K562 (cell line): Measurements from ENCODE around the gene ADGRD1. TPM values are rescaled to one million over a fixed set of nuclear protein-coding genes. Genes with fewer than 3 reads are reported as not detected.

Experiments used
- CBFA2T2 ChIP-seq: fragments of 450-650 bp; conservative IDR thresholded peaks from 2 replicates; pipeline ENCODE4 v1.6.1; 2017; ENCODE audit warnings: mild to moderate bottlenecking
- DDX20 ChIP-seq: fragments of 450-650 bp; IDR thresholded peaks from 2 replicates; pipeline ENCODE4 v1.6.1; 2016; ENCODE audit warnings: missing genetic modification characterization, low read depth, mild to moderate bottlenecking, missing compliant biosample characterization, moderate library complexity
- HDAC3 ChIP-seq: fragments of 450-650 bp; IDR thresholded peaks from 2 replicates; pipeline ENCODE4 v1.6.1; 2018; ENCODE audit warnings: borderline replicate concordance, mild to moderate bottlenecking, moderate library complexity; ENCODE audit not compliant: partially characterized antibody
- KLF13 ChIP-seq: fragments of 450-650 bp; IDR thresholded peaks from 2 replicates; pipeline ENCODE4 v1.6.1; 2016; ENCODE audit warnings: missing genetic modification characterization, low read depth, mild to moderate bottlenecking, missing compliant biosample characterization, moderate library complexity, borderline replicate concordance
- KLF16 ChIP-seq: IDR thresholded peaks from 2 replicates; pipeline ENCODE4 v1.6.1; 2016; ENCODE audit warnings: antibody characterized with exemption
- MAZ ChIP-seq, 2 experiments: fragments of 450-650 bp in 1 of 2; sonication (generic) in 1 of 2; formaldehyde crosslinking; IDR thresholded peaks in 1 of 2; conservative IDR thresholded peaks in 1 of 2; 2 replicates each; pipeline versions ENCODE4 v1.4.0 to v1.5.0; 2020; ENCODE audit warnings: mild to moderate bottlenecking in 1 of 2, missing genetic modification reagents in 1 of 2
- PBX2 ChIP-seq, 2 experiments: IDR thresholded peaks in 1 of 2; conservative IDR thresholded peaks in 1 of 2; 2 replicates each; pipeline ENCODE4 v1.6.1; 2016; ENCODE audit warnings: low read depth in 2 of 2, mild to moderate bottlenecking in 1 of 2, missing compliant biosample characterization in 1 of 2, missing genetic modification characterization in 1 of 2, moderate library complexity in 1 of 2
- PML ChIP-seq: IDR thresholded peaks from 2 replicates; pipeline ENCODE4 v1.6.1; 2012; ENCODE audit warnings: low read length, inconsistent platforms
- SMARCA4 ChIP-seq: fragments of 450-650 bp; IDR thresholded peaks from 2 replicates; pipeline ENCODE4 v1.6.1; 2016
- polyA plus RNA-seq, 8 experiments: library from polyadenylated mRNA; depleted of rRNA in 4 of 8; stranded (reverse) in 5 of 8; unstranded in 3 of 8; fragments of >200 nt; fragmentation: Nextera tagmentation in 2 of 8; fragmentation: Illumina TruSeq in 1 of 8; extraction: Ambion mirVana in 2 of 8; extraction: Trizol in 1 of 8; gene quantifications; 2 replicates each; pipeline versions ENCODE4 v1.2.1 to v1.2.3, GENCODE V29; 2011 to 2014; ENCODE audit warnings: inconsistent platforms in 1 of 8, missing spikeins in 1 of 8
- total RNA-seq, 7 experiments: library from RNA; depleted of rRNA in 6 of 7; stranded (reverse); fragments of >200 nt in 6 of 7; fragmentation: Illumina TruSeq in 2 of 7; extraction: Trizol in 2 of 7; gene quantifications; 2 replicates each; pipeline versions ENCODE4 v1.2.1 to v1.2.3, GENCODE V29; 2011 to 2021; ENCODE audit warnings: low replicate concordance in 1 of 7
- TF ChIP-seq, protein P1 (sequence below): IDR thresholded peaks from 2 replicates; pipeline ENCODE4 v1.6.1; 2011; ENCODE audit not compliant: insufficient read length; ENCODE audit errors: extremely low read depth

ADGRD1 gene
- total and polyA plus RNA-seq, 9 of the 15 experiments (the other 6 are each of a cell fraction or from before 2014, with no cell fraction given) = 1.7 to 11.7 (median 3.3) TPM

DNA sequence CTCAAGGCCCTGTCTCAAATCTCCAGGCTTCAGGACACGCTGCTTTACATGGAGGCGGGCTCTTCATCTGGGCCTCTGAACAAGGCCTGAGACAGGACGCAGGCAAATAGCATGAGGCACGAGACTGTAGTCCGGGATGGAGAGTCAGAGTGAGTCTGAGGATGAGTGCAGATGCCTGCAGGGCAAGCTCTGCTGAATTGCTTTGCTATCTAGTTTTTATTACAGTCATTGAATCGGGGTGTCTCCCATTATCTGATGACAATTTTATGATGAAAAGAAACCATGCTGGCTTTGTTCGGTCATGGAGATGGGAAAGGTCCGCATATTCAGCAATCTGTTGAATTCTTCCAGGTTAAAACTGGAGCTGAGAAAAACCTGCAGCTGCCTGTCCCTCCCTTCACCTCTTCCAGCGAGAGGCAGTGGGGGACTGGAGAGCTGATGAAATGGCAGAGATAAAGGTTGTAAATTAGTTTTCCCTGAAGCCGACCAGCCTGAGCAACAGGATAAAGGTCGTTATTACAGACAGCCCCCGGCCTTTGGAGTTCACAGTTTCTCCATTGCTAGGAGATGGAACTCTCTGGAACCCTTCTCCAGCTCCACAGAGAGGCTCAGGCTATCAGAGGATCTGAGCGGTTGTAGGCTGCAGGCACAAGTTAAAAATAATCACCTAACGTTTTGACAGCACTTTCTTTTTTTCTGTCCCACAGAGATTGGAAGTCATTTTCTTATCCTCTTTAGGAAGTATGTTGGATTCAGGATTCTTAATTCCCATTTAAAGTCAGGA lies 1.3 kb upstream of the ADGRD1 start (continued):
- TF ChIP-seq PBX2 (CRISPR knock-in tag; IDR thresholded peaks at IDR 0.05; ENCODE audit: low read depth) (no peak), PBX2 (tag; conservative IDR thresholded peaks at IDR 0.05; ENCODE audit: low read depth) (peak; percentile 85), KLF16 (peak; percentile 70), KLF13 (tag) (no peak), MAZ (CRISPR knock-in tag; conservative IDR thresholded peaks at IDR 0.05 in 1 of 2, IDR thresholded peaks at IDR 0.05 in 1 of 2) (peak in 1 of 2 experiments; percentile 54; a peak in 1 of 4 replicates), CBFA2T2 (peak; percentile 63), HDAC3 (peak; percentile 45), SMARCA4 (peak; percentile 78), PML (peak; percentile 51; the same call in 1 of the 2 replicates), DDX20 (tag) (no peak)
- TF ChIP-seq, protein P1, sequence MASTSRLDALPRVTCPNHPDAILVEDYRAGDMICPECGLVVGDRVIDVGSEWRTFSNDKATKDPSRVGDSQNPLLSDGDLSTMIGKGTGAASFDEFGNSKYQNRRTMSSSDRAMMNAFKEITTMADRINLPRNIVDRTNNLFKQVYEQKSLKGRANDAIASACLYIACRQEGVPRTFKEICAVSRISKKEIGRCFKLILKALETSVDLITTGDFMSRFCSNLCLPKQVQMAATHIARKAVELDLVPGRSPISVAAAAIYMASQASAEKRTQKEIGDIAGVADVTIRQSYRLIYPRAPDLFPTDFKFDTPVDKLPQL = no peak
